GM12875 (cell line): ENCODE data around the gene FER.

Experiments
- H3K4me3 ChIP-seq: one replicate; pipeline ENCODE4 v1.5.1; 2011; ENCODE audit warnings: low read depth, low read length, control low read depth
- CTCF ChIP-seq: IDR thresholded peaks from 2 replicates; pipeline ENCODE4 v1.5.1; 2011; ENCODE audit warnings: low read depth, mild to moderate bottlenecking, control low read depth, inconsistent platforms, low read length, moderate library complexity, borderline replicate concordance; ENCODE audit not compliant: insufficient read depth

Gene FER

GRCh38 chr5:109062664-109063063 lies 315.0 kb downstream of the FER start:
- TF ChIP-seq CTCF = no peak
- no peak overlapping the region for H3K4me3 ChIP-seq

DNA sequence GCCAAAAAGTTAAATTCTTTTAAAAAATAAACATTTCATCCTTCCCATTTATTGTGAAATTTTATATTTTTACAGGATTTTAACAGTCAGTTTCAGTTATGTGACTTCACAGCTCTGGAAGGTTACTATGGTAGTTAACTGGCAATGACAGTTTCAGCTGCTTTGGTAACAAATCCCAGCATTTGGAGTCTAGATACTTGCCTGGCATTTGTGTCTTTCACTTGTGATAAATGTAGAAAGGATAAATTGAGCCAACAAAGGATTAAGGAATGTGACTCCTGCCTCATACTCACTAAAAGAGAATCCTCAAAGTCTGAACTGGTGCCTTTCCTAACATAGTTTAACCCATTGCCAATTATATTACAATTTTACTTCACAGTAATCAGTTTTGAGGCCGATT lies 315.5 kb downstream of the FER start:
- H3K4me3 ChIP-seq = no peak overlapping the region
- TF ChIP-seq CTCF = no peak

DNA sequence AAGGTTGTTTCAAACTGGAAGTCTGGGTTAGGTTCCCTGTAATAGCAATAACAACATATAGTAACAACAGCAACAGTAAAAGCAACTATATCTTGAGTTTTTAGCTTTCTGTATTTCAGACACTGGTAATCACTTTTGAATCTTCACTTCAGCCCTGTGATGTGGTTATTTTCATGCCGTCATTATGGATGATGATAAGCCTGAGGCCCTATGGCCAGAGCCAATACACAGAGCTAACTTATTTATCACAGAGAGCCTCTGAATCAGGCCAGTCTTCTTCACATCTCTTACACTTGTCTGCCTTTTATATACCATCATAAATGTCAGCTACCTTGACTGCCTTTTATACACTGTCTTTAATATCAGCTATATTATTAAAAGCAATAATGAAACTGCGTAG lies 329.0 kb downstream of the FER start:
- H3K4me3 ChIP-seq = no peak overlapping the region
- no peak for TF ChIP-seq CTCF

DNA sequence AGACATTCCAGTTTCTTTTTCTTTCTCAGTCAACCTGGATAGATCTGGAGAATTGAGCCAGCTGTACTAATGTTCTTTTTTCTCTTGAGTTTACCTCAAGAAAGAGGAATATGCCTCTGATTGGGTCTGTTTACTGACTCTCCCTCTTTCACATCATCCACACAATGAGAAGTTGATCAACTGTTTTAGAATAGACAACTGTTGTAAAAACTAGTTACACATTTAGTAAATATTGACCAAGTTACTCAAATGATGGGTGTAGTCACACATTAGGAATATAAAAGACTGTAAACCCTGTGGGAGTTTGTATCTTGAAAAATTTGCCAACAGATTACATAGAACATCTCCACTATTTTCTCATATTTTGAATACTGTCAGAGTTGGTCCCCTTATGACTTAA lies 330.8 kb downstream of the FER start:
- no peak for TF ChIP-seq CTCF
- no peak overlapping the region for H3K4me3 ChIP-seq

DNA sequence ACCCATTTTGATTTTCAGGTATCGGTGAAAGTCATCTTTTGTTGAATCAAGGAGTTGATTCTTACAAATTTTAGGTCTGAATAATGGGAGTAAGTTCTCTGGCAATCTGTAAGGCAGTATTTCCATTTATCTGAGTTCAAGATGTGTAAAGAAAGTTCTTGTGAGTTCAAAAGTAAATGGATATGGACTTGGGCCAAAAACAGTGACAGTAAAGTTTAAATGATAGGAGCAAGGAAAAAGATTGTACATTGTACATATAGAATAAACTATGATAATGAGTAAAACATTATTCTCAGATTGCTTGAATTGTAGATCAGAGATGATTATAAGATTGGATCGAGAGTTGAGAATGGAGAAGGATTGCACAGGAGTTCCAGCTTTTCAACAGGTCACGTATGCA lies 332.8 kb downstream of the FER start:
- no peak for TF ChIP-seq CTCF
- H3K4me3 ChIP-seq = no peak overlapping the region

- H3K4me3 ChIP-seq = no peak overlapping the region
- no peak for TF ChIP-seq CTCF
These were observed 333.2 kb downstream of the FER start for GRCh38 chr5:109080896-109081295.

- H3K4me3 ChIP-seq = no peak overlapping the region
- no peak for TF ChIP-seq CTCF
These were observed 336.2 kb downstream of the FER start for GRCh38 chr5:109083937-109084336.
